A549 (cell line): ENCODE data around the gene ACVR1B.

Source experiments
- BHLHE40 ChIP-seq: IDR thresholded peaks from 2 replicates; pipeline ENCODE4 v1.6.1; 2012; ENCODE audit warnings: low read depth, low read length, inconsistent platforms
- CHD4 ChIP-seq: fragments of 200-600 bp; sonication (generic); IDR thresholded peaks from 2 replicates; pipeline ENCODE4 v1.6.1; 2016; ENCODE audit warnings: antibody characterized with exemption, mild to moderate bottlenecking, borderline replicate concordance
- EHF ChIP-seq: fragments of 250-450 bp; sonication (Bioruptor Pico); IDR thresholded peaks from 2 replicates; pipeline ENCODE4 v1.5.0; 2020; ENCODE audit warnings: mild to moderate bottlenecking
- EP300 ChIP-seq, 2 experiments: fragments of >200 bp; sonication (Bioruptor Twin); formaldehyde crosslinking; IDR thresholded peaks; 2 replicates in 1 of 2; 3 replicates in 1 of 2; pipeline ENCODE4 v1.6.1; 2016 to 2017
- POLR2A ChIP-seq: IDR thresholded peaks from 2 replicates; pipeline ENCODE4 v1.6.1; 2012; ENCODE audit warnings: mild to moderate bottlenecking, low read length
- ZFP36 ChIP-seq: fragments of 450-650 bp; IDR thresholded peaks from 2 replicates; pipeline ENCODE4 v1.6.1; 2014; ENCODE audit warnings: borderline replicate concordance; ENCODE audit not compliant: partially characterized antibody
- TF ChIP-seq, protein P1 (sequence below): IDR thresholded peaks from 2 replicates; pipeline ENCODE4 v1.6.1; 2012
- TF ChIP-seq, protein P2 (sequence below): fragments of >200 bp; sonication (Bioruptor Twin); formaldehyde crosslinking; IDR thresholded peaks from 3 replicates; pipeline ENCODE4 v1.5.1; 2016

DNA sequence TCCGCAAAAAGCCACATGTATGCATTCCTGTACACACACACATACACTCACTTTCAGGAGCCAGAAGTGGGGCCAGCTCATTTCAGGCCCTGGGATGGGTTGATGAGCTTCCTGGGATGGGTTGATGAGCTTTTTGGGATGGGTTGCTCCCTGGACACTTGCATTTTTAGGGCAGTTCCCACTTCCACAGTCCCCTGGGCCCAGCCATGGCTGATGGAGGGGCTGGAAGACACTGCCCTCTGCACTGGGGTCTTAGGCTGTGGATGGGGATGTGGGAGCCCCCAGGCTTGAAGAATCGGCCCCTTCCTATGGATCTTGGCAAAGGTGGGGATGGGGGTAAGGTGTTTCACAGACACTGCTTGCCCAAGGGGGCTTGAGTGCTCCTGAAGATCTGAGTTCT, 31.5 kb upstream of the ACVR1B start:
- TF ChIP-seq, protein P1, sequence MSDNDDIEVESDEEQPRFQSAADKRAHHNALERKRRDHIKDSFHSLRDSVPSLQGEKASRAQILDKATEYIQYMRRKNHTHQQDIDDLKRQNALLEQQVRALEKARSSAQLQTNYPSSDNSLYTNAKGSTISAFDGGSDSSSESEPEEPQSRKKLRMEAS: no peak
- TF ChIP-seq POLR2A (no peak), ZFP36 (no peak), EP300 (IDR thresholded peaks at IDR 0.05) (no peak), CHD4 (no peak), BHLHE40 (no peak), EHF (CRISPR knock-in tag) (no peak)
- TF ChIP-seq, protein P2, sequence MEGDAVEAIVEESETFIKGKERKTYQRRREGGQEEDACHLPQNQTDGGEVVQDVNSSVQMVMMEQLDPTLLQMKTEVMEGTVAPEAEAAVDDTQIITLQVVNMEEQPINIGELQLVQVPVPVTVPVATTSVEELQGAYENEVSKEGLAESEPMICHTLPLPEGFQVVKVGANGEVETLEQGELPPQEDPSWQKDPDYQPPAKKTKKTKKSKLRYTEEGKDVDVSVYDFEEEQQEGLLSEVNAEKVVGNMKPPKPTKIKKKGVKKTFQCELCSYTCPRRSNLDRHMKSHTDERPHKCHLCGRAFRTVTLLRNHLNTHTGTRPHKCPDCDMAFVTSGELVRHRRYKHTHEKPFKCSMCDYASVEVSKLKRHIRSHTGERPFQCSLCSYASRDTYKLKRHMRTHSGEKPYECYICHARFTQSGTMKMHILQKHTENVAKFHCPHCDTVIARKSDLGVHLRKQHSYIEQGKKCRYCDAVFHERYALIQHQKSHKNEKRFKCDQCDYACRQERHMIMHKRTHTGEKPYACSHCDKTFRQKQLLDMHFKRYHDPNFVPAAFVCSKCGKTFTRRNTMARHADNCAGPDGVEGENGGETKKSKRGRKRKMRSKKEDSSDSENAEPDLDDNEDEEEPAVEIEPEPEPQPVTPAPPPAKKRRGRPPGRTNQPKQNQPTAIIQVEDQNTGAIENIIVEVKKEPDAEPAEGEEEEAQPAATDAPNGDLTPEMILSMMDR: no peak
